ENCODE data around the gene TSPEAR.
"Not testable (repeated sequence)": the region's sequence is repeated elsewhere in the genome, so short reads cannot be mapped to it uniquely, and the experiment has no call there.

The TSPEAR gene

DNA sequence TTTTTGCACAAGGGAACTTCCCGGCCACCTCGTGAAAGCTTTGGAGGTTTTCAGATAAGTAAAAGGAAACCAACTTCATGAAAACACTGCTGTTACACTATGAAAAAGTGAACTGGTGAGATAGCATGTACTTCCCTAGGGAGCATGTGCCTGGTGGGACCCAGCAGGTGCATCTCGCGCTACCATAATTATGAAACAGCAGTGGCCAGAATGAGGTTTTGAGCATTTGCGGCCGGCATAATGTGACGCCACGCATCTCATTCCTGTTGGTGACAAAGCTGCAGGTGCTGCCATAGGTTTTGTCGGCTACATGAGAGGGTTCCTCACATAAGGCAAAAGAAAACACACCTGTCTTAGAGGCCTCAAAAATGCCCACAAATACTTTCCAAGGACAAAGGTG, 154.5 kb downstream of the TSPEAR start:
- no peak overlapping the region for H3K4me3 ChIP-seq (ENCODE audit: low read length)
- no peak for TF ChIP-seq CTCF (IDR thresholded peaks at IDR 0.05; ENCODE audit: insufficient read depth, low read depth, low read length, missing control alignments)
- DNase-seq (ENCODE audit: low read depth), result no peak

DNA sequence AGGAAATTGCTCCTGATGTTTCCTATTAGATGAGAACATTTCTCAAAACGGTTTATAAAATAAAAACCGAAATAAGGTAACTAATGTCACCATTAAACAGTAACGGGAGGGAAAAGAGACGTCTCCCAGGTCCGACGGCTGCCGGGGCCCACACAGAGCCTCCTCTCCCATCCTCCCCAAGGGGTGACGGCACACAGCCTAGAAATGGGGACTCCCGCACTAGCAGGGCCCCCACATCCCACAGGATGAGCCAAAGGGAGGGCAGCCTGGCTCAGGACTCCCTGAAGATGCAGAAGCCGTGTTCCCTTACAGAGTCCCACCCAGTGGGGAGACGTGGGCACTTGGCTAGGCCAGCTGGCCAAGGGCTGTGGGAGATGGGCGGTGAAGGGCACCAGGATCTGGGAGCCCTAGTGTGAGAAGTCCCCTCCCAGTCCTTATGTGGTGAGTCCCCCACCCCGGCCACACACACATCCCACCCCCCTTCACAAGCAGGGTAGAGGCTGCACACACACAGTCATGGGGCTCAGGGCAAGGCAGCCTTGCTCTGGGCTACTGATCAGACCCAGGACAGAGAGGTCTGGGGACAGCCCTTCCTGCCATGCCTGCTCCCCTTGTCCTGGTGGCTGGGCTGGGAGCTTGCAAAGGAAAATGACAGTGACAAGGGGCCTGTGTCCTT, 156.0 kb downstream of the TSPEAR start:
- DNase-seq (ENCODE audit: low read depth), result no peak
- H3K4me3 ChIP-seq (ENCODE audit: low read length), result no peak overlapping the region
- TF ChIP-seq CTCF (IDR thresholded peaks at IDR 0.05; ENCODE audit: insufficient read depth, low read depth, low read length, missing control alignments), result no peak

DNA sequence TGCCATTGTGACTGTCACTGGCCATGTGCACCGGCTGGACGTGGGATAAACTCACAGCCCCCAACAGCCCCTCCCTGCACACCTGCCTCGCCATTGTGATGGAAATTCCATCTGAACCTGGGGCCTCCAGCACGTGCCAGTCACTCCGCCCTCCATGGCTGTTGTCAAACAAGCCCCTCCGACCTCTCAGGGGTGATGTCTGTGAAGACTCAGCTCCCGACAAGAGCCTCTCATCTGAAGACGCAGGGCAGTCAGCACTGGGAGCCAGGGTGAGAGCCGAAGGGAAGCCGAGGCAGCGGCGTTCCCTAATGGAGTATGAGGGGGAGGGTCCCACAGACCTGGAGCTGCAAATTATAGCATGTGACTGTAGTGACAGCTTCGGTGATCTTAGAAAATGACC, 158.7 kb downstream of the TSPEAR start:
- DNase-seq (ENCODE audit: low read depth), result no peak
- H3K4me3 ChIP-seq (ENCODE audit: low read length), result no peak overlapping the region
- TF ChIP-seq CTCF (IDR thresholded peaks at IDR 0.05; ENCODE audit: insufficient read depth, low read depth, low read length, missing control alignments), result no peak

DNA sequence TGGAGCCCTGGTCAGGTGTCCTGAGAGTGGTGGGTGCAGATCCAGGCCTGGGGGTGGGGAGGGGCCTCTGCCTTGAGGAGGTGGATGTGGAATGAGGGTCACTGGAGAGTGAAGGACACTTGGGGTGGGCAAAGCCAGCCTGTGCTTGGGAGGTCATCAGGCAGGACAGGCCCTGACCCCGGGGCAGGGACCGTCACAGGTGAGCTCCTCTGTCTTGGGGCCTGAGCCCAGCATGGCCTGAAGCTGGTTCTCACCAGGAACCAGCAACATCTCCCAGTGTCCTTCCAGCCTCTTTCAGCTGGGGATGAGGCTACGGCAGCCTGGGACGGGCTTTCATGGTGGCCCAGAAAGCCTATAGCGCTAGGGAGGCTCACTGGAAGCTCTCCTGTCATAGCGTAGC, 159.2 kb downstream of the TSPEAR start:
- TF ChIP-seq CTCF (IDR thresholded peaks at IDR 0.05; ENCODE audit: insufficient read depth, low read depth, low read length, missing control alignments), result no peak
- no peak overlapping the region for H3K4me3 ChIP-seq (ENCODE audit: low read length)
- no peak for DNase-seq (ENCODE audit: low read depth)

DNA sequence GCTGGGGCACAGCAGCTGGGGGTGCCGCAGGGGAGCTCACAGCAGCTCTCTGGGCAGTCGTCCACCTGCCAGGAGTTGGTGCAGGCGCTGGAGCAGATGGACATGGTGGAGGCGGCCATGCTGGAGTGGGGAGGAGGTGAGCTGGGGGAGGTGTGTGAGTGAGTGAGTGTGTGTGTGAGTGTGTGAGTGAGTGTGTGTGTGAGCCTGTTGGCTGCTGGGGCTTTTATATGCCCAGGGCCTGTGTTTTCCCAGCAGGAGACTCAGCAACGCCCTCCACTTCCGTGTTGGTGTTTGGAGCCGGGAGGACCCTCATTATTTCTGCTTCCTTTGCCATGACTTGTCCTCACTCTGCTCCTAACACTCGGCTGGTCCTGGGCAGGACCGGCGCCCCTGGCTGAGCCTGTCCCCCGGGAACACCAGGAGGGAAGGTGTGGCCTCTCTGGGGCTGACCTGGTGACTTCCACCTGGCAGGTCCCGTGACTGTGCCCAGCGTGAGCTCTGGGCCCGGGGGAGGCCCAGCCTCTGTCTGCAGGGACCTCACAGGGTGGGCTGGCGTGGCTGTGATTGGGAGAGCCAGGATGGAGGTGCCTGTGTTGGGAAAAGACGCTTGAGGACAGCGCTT, 159.9 kb downstream of the TSPEAR start, which contains the start of gene KRTAP10-2:
Gene KRTAP10-2 (minus strand): TSS at position 166 of the 622 bp plus-strand sequence. CDS start 47 bp downstream, at position 119.
- no peak for TF ChIP-seq CTCF (IDR thresholded peaks at IDR 0.05; ENCODE audit: insufficient read depth, low read depth, low read length, missing control alignments)
- DNase-seq (ENCODE audit: low read depth), result no peak

GRCh38 chr21:44550807-44551206, 160.6 kb downstream of the TSPEAR start:
- no peak overlapping the region for H3K4me3 ChIP-seq (ENCODE audit: low read length)
- TF ChIP-seq CTCF (IDR thresholded peaks at IDR 0.05; ENCODE audit: insufficient read depth, low read depth, low read length, missing control alignments), result no peak
- no peak for DNase-seq (ENCODE audit: low read depth)

More for the DNA sequence above, 159.9 kb downstream of the TSPEAR start, which contains the start of gene KRTAP10-2:
- no peak within 1 kb of the TSS for H3K4me3 ChIP-seq (ENCODE audit: low read length)

DNA sequence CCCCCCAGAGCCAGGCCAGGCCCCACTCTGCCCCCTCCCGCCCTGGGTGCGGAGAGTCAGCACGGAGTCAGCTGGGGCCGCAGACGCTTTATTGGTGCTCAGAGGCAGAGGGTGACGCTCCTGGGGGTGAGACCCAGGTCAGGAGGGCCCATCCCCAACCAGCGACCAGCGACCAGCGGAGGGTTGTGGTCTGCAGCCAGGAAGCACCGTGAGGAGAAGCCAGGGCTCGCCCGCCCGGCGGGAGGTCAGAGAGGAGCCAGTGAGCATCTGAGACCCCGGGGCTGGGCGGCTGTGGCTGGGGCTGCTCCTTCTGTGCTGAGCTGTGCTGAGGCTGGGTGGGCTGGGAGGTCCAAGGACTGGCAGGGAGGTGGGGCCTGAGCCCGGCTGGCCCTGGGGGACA, 161.1 kb downstream of the TSPEAR start:
- not testable (repeated sequence) for DNase-seq (ENCODE audit: low read depth); H3K4me3 ChIP-seq (ENCODE audit: low read length)
